Stomach (tissue), 4 donors: ENCODE measurements around the gene COL1A2.

Experiments
- CTCF ChIP-seq, 7 experiments: fragments of 450-650 bp in 4 of 7; fragments of 200-600 bp in 3 of 7; sonication (generic) in 3 of 7; IDR thresholded peaks; one replicate each; pipeline ENCODE4 v1.5.1; 2016 to 2019; ENCODE audit warnings: antibody characterized with exemption in 7 of 7, control low read depth in 2 of 7, mild to moderate bottlenecking in 1 of 7
- EP300 ChIP-seq: sonication (generic); formaldehyde crosslinking; IDR thresholded peaks from one replicate; pipeline ENCODE4 v1.6.1; 2017; ENCODE audit warnings: antibody characterized with exemption
- POLR2A ChIP-seq, 4 donors: fragments of 450-650 bp; IDR thresholded peaks; one replicate each; pipeline ENCODE4 v1.6.1; 2016; ENCODE audit warnings: antibody characterized with exemption in 4 of 4, control low read depth in 2 of 4, mild to moderate bottlenecking in 1 of 4, moderate library complexity in 1 of 4
- POLR2AphosphoS5 ChIP-seq, 3 donors: sonication (generic); formaldehyde crosslinking; IDR thresholded peaks; one replicate each; pipeline ENCODE4 v1.6.1; 2016; ENCODE audit warnings: antibody characterized with exemption in 3 of 3

GRCh38 chr7:94378356-94378755 lies 16.3 kb upstream of the COL1A2 start:
- no peak for TF ChIP-seq POLR2A (IDR thresholded peaks at IDR 0.05)
- no peak for TF ChIP-seq CTCF (IDR thresholded peaks at IDR 0.05)
- TF ChIP-seq POLR2AphosphoS5 (IDR thresholded peaks at IDR 0.05), result no peak
- TF ChIP-seq EP300, result no peak
